ENCODE measurements around the gene TUBA1C. TPM values are rescaled to one million over a fixed set of nuclear protein-coding genes. Genes with fewer than 3 reads are reported as not detected.
A peak's percentile ranks its signal among the peaks of the same experiment; 100 is the strongest.

Gene TUBA1C
- total and polyA plus RNA-seq, 9 of the 15 experiments (the other 6 are each of a cell fraction or from before 2014, with no cell fraction given): 755 to 3,012 (median 914) TPM

DNA sequence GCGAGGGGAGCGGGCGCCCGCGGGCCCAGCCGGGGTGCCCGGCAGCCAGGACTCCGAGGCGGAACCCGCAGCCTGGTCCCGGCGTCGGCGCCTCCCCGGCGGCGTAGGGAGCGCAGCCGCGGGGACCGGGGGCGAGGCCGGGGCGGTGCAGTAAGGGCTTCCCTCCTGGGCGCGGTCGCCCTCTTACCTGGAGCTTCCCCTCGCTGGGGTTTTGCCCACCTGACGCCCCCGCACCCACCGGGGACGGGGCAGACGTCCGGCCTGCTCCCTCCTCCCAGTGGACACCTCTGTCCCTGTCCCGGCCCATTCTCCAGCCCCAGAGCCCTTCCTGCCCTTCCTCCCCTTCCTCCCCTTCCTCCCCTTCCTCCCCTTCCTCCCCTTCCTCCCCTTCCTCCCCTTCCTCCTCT lies 413 bp upstream of the TUBA1C start (continued):
- TF ChIP-seq SMAD3 (CRISPR knock-in tag; conservative IDR thresholded peaks at IDR 0.05) (0 out of 2 replicates have a peak, but pooled peaks have one; percentile 13), MTA3 (IDR thresholded peaks at IDR 0.05; ENCODE audit: borderline replicate concordance) (no peak), TRIM24 (IDR thresholded peaks at IDR 0.05) (0 out of 4 replicates have a peak, but pooled peaks have one; percentile 9 to 30), PHF21A (IDR thresholded peaks at IDR 0.05; ENCODE audit: borderline replicate concordance, low read depth) (peak; percentile 76; the same call in 1 of the 2 replicates), RB1 (IDR thresholded peaks at IDR 0.05; ENCODE audit: low read depth) (peak; percentile 52), NFYB (IDR thresholded peaks at IDR 0.05; ENCODE audit: extremely low read depth, insufficient read length) (no peak), ZNF146 (CRISPR knock-in tag; IDR thresholded peaks at IDR 0.05; ENCODE audit: unreplicated experiment) (peak; percentile 8), HMGN3 (IDR thresholded peaks at IDR 0.05; ENCODE audit: borderline replicate concordance, extremely low read depth, insufficient read length, low read depth, low read length) (peak; percentile 46), ZNF23 (CRISPR knock-in tag; IDR thresholded peaks at IDR 0.05) (peak; percentile 39; the same call in 1 of the 2 replicates), ATF4 (CRISPR knock-in tag; IDR thresholded peaks at IDR 0.05) (peak; percentile 56), ZBTB7A (IDR thresholded peaks at IDR 0.05; ENCODE audit: borderline replicate concordance, control insufficient read depth, low read depth, low read length) (peak; percentile 85; the same call in 1 of the 2 replicates), ELF2 (CRISPR knock-in tag; IDR thresholded peaks at IDR 0.05) (peak; percentile 70; the same call in 1 of the 2 replicates), PHB (CRISPR knock-in tag; IDR thresholded peaks at IDR 0.05) (peak; percentile 78; the same call in 1 of the 2 replicates), ZNF740 (CRISPR knock-in tag; IDR thresholded peaks at IDR 0.05) (no peak), ZNF740 (tag; IDR thresholded peaks at IDR 0.05) (no peak), ZBTB49 (CRISPR knock-in tag; IDR thresholded peaks at IDR 0.05; ENCODE audit: borderline replicate concordance) (peak; percentile 57; the same call in 1 of the 2 replicates), POLR2H (tag; IDR thresholded peaks at IDR 0.05; ENCODE audit: low read depth) (no peak), ZFX (CRISPR knock-in tag; IDR thresholded peaks at IDR 0.05) (no peak; the same call in 1 of the 2 replicates), SMARCC2 (IDR thresholded peaks at IDR 0.05; ENCODE audit: low read depth) (no peak)
- TF ChIP-seq, protein P1, sequence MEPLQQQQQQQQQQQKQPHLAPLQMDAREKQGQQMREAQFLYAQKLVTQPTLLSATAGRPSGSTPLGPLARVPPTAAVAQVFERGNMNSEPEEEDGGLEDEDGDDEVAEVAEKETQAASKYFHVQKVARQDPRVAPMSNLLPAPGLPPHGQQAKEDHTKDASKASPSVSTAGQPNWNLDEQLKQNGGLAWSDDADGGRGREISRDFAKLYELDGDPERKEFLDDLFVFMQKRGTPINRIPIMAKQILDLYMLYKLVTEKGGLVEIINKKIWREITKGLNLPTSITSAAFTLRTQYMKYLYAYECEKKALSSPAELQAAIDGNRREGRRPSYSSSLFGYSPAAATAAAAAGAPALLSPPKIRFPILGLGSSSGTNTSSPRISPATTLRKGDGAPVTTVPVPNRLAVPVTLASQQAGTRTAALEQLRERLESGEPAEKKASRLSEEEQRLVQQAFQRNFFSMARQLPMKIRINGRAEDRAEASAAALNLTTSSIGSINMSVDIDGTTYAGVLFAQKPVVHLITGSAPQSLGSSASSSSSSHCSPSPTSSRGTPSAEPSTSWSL (CRISPR knock-in tag; IDR thresholded peaks at IDR 0.05; ENCODE audit: borderline replicate concordance): no peak
- TF ChIP-seq, protein P2, sequence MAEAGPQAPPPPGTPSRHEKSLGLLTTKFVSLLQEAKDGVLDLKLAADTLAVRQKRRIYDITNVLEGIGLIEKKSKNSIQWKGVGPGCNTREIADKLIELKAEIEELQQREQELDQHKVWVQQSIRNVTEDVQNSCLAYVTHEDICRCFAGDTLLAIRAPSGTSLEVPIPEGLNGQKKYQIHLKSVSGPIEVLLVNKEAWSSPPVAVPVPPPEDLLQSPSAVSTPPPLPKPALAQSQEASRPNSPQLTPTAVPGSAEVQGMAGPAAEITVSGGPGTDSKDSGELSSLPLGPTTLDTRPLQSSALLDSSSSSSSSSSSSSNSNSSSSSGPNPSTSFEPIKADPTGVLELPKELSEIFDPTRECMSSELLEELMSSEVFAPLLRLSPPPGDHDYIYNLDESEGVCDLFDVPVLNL (CRISPR knock-in tag; IDR thresholded peaks at IDR 0.05; ENCODE audit: low read depth): no peak

All from K562 (cell line).